Measurements from ENCODE around the gene LSM12.

Gene LSM12

GRCh38 chr17:44113382-44113781, 46.9 kb upstream of the LSM12 start:
- Histone ChIP-seq H3K27ac (ENCODE audit: low read depth, low read length) (no peak overlapping the region), H3K9me2 (replicated peaks; ENCODE audit: control insufficient read depth, low read length) (no peaks in the 10 kb centered on the region), H3F3A (ENCODE audit: control insufficient read depth, insufficient read depth) (no peaks in the 10 kb centered on the region), H3K9me3 (ENCODE audit: control insufficient read depth, insufficient read depth, low read length) (no peaks in the 10 kb centered on the region), H3K27me3 (ENCODE audit: control insufficient read depth, low read length) (no peaks in the 10 kb centered on the region), H3K4me1 (ENCODE audit: control insufficient read depth, low read length) (peaks cover 35% of the 10 kb centered on the region), H3K36me3 (ENCODE audit: control insufficient read depth, low read length) (no peaks in the 10 kb centered on the region; the same call in 1 of the 2 replicates), H3K4me2 (ENCODE audit: low read length) (no peak overlapping the region), H3K79me2 (ENCODE audit: control insufficient read depth, low read length) (peaks cover 4% of the 10 kb centered on the region), H3K4me3 (ENCODE audit: low read length) (no peak overlapping the region), H4K20me1 (ENCODE audit: control insufficient read depth, insufficient read depth, low read depth, low read length) (no peaks in the 10 kb centered on the region)
- no peak for TF ChIP-seq CTCF (IDR thresholded peaks at IDR 0.05; ENCODE audit: low read depth, low read length, poor library complexity, severe bottlenecking)
- no peak for TF ChIP-seq EZH2phosphoT487 (IDR thresholded peaks at IDR 0.05; ENCODE audit: borderline replicate concordance, low read length)

GRCh38 chr17:44112284-44113280, 46.1 kb upstream of the LSM12 start:
- Histone ChIP-seq H3K36me3 (ENCODE audit: control insufficient read depth, low read length) (no peaks in the 10 kb centered on the region; the same call in 1 of the 2 replicates), H3K27ac (ENCODE audit: low read depth, low read length) (no peak overlapping the region)

GRCh38 chr17:44111777-44112176, 45.3 kb upstream of the LSM12 start:
- Histone ChIP-seq H3K27me3 (ENCODE audit: control insufficient read depth, low read length) (no peaks in the 10 kb centered on the region), H3K36me3 (ENCODE audit: control insufficient read depth, low read length) (no peaks in the 10 kb centered on the region; the same call in 1 of the 2 replicates), H4K20me1 (ENCODE audit: control insufficient read depth, insufficient read depth, low read depth, low read length) (no peaks in the 10 kb centered on the region), H3K4me1 (ENCODE audit: control insufficient read depth, low read length) (peaks cover 35% of the 10 kb centered on the region), H3K79me2 (ENCODE audit: control insufficient read depth, low read length) (peaks cover 4% of the 10 kb centered on the region; the same call in 1 of the 2 replicates), H3K9me3 (ENCODE audit: control insufficient read depth, insufficient read depth, low read length) (no peaks in the 10 kb centered on the region), H3K4me3 (ENCODE audit: low read length) (peak overlapping the region; percentile 60), H3F3A (ENCODE audit: control insufficient read depth, insufficient read depth) (no peaks in the 10 kb centered on the region), H3K9me2 (replicated peaks; ENCODE audit: control insufficient read depth, low read length) (no peaks in the 10 kb centered on the region), H3K27ac (ENCODE audit: low read depth, low read length) (no peak overlapping the region; the same call in 1 of the 2 replicates), H3K4me2 (ENCODE audit: low read length) (peak overlapping the region; percentile 80)
- no peak for TF ChIP-seq CTCF (IDR thresholded peaks at IDR 0.05; ENCODE audit: low read depth, low read length, poor library complexity, severe bottlenecking)
- no peak for TF ChIP-seq EZH2phosphoT487 (IDR thresholded peaks at IDR 0.05; ENCODE audit: borderline replicate concordance, low read length)

More at GRCh38 chr17:44112284-44113280, 46.1 kb upstream of the LSM12 start:
- peaks cover 4% of the 10 kb centered on the region; the same call in 1 of the 2 replicates for H3K79me2 ChIP-seq (ENCODE audit: control insufficient read depth, low read length)
- no peaks in the 10 kb centered on the region for H3K27me3 ChIP-seq (ENCODE audit: control insufficient read depth, low read length)
- H3K9me2 ChIP-seq (replicated peaks; ENCODE audit: control insufficient read depth, low read length): no peaks in the 10 kb centered on the region
- TF ChIP-seq EZH2phosphoT487 (IDR thresholded peaks at IDR 0.05; ENCODE audit: borderline replicate concordance, low read length) (no peak), CTCF (IDR thresholded peaks at IDR 0.05; ENCODE audit: low read depth, low read length, poor library complexity, severe bottlenecking) (no peak)
- H3K4me1 ChIP-seq (ENCODE audit: control insufficient read depth, low read length): peaks cover 35% of the 10 kb centered on the region
- no peaks in the 10 kb centered on the region for H4K20me1 ChIP-seq (ENCODE audit: control insufficient read depth, insufficient read depth, low read depth, low read length)
- no peaks in the 10 kb centered on the region for H3K9me3 ChIP-seq (ENCODE audit: control insufficient read depth, insufficient read depth, low read length)
- peak overlapping the region; percentile 80 for H3K4me2 ChIP-seq (ENCODE audit: low read length)
- H3K4me3 ChIP-seq (ENCODE audit: low read length): 0 out of 2 replicates have a peak overlapping the region, but pooled peaks have one; percentile 14
- no peaks in the 10 kb centered on the region for H3F3A ChIP-seq (ENCODE audit: control insufficient read depth, insufficient read depth)
